Thoracic aorta (tissue), 2 donors: ENCODE data around the gene CHGA. TPM values are rescaled to one million over a fixed set of nuclear protein-coding genes. Genes with fewer than 3 reads are reported as not detected.
A peak's percentile ranks its signal among the peaks of the same experiment; 100 is the strongest.

Source experiments
- ATAC-seq: fragments of 150-250 bp; one replicate; pipeline ENCODE4 v1.8.0; 2017; ENCODE audit warnings: low read depth; ENCODE audit not compliant: insufficient number of reproducible peaks, low FRiP score
- DNase-seq: peaks from one replicate; pipeline ENCODE4 v3.0.0-alpha.2; 2020; ENCODE audit warnings: low spot score
- H3K27ac ChIP-seq, 2 donors: fragments of 200-600 bp; sonication (generic); 1 replicate in 1 of 2; 2 replicates in 1 of 2; pipeline ENCODE4 v1.5.1; 2016; ENCODE audit warnings: mild to moderate bottlenecking in 2 of 2, moderate library complexity in 2 of 2
- H3K27me3 ChIP-seq: fragments of 200-600 bp; sonication (generic); replicated peaks from 2 replicates; pipeline ENCODE4 v1.6.0; 2016; ENCODE audit warnings: mild to moderate bottlenecking; ENCODE audit not compliant: insufficient read depth
- H3K36me3 ChIP-seq: fragments of 200-600 bp; sonication (generic); one replicate; pipeline ENCODE4 v1.5.1; 2016
- H3K4me1 ChIP-seq, 2 donors: fragments of 200-600 bp; sonication (generic); 1 replicate in 1 of 2; 2 replicates in 1 of 2; pipeline versions ENCODE4 v1.5.1 to v1.6.0; 2016; ENCODE audit warnings: low read depth in 2 of 2, mild to moderate bottlenecking in 1 of 2; ENCODE audit not compliant: control insufficient read depth in 1 of 2
- H3K4me3 ChIP-seq: fragments of 200-600 bp; sonication (generic); 2 replicates; pipeline ENCODE4 v1.5.1; 2016; ENCODE audit warnings: mild to moderate bottlenecking
- H3K9me3 ChIP-seq: fragments of 200-600 bp; sonication (generic); 2 replicates; pipeline ENCODE4 v1.5.1; 2016
- CTCF ChIP-seq: fragments of 200-600 bp; sonication (generic); IDR thresholded peaks from one replicate; pipeline ENCODE4 v1.5.1; 2019; ENCODE audit warnings: antibody characterized with exemption
- total RNA-seq, 2 donors: library from RNA; depleted of rRNA; stranded (reverse); fragments of >200 nt; gene quantifications; one replicate each; pipeline versions ENCODE4 v1.1.0 to v1.2.3, GENCODE V29; 2016

Gene CHGA
- total RNA-seq, 2 donors from 2014 or later, result not detected

GRCh38 chr14:92945544-92945943 lies 22.6 kb downstream of the CHGA start:
- TF ChIP-seq CTCF, result no peak
- Histone ChIP-seq H3K27ac (no peak overlapping the region), H3K9me3 (no peaks in the 10 kb centered on the region), H3K36me3 (peaks cover 18% of the 10 kb centered on the region), H3K27me3 (no peaks in the 10 kb centered on the region), H3K4me1 (no peaks in the 10 kb centered on the region), H3K4me3 (no peak overlapping the region)
- DNase-seq (no peak), ATAC-seq (no peak)

- Histone ChIP-seq H3K27ac (no peak overlapping the region), H3K27me3 (no peaks in the 10 kb centered on the region), H3K4me3 (no peak overlapping the region), H3K4me1 (peaks cover 0 to 4% of the 10 kb centered on the region in 2 donors), H3K36me3 (peaks cover 16% of the 10 kb centered on the region), H3K9me3 (no peaks in the 10 kb centered on the region)
- no peak for TF ChIP-seq CTCF
- ATAC-seq (peak; percentile 2), DNase-seq (no peak)
Observed at GRCh38 chr14:92945959-92946846, 23.3 kb downstream of the CHGA start.

GRCh38 chr14:92946847-92947545 lies 24.0 kb downstream of the CHGA start:
- peaks cover 0 to 12% of the 10 kb centered on the region in 2 donors for H3K4me1 ChIP-seq
- H3K27ac ChIP-seq, result no peak overlapping the region
- peaks cover 15% of the 10 kb centered on the region for H3K36me3 ChIP-seq
- H3K9me3 ChIP-seq, result no peaks in the 10 kb centered on the region
- no peak for ATAC-seq
- no peaks in the 10 kb centered on the region for H3K27me3 ChIP-seq
- no peak overlapping the region for H3K4me3 ChIP-seq
- DNase-seq, result no peak
- no peak for TF ChIP-seq CTCF

GRCh38 chr14:92948647-92949046 lies 25.7 kb downstream of the CHGA start:
- no peaks in the 10 kb centered on the region for H3K9me3 ChIP-seq
- H3K27me3 ChIP-seq, result no peaks in the 10 kb centered on the region
- H3K36me3 ChIP-seq, result peaks cover 10% of the 10 kb centered on the region
- no peak overlapping the region for H3K27ac ChIP-seq
- TF ChIP-seq CTCF, result no peak
- H3K4me1 ChIP-seq, result peaks cover 12 to 28% of the 10 kb centered on the region in 2 donors
- DNase-seq (no peak), ATAC-seq (no peak)
- H3K4me3 ChIP-seq, result no peak overlapping the region

GRCh38 chr14:92949496-92950192 lies 26.7 kb downstream of the CHGA start:
- H3K27ac ChIP-seq, result no peak overlapping the region

More at GRCh38 chr14:92949496-92950192, 26.7 kb downstream of the CHGA start:
- no peak overlapping the region for H3K4me3 ChIP-seq
- H3K4me1 ChIP-seq, result peaks cover 12 to 29% of the 10 kb centered on the region in 2 donors
- TF ChIP-seq CTCF, result no peak
- H3K9me3 ChIP-seq, result no peaks in the 10 kb centered on the region
- no peak for DNase-seq
- no peaks in the 10 kb centered on the region for H3K27me3 ChIP-seq
- ATAC-seq, result no peak
- peaks cover 10% of the 10 kb centered on the region for H3K36me3 ChIP-seq
